ENCODE data around the gene SPAG9.

GRCh38 chr17:51124640-51125503 is 4.2 kb upstream of the SPAG9 start:
- no peak for TF ChIP-seq CTCF (IDR thresholded peaks at IDR 0.05)
- no peak for TF ChIP-seq POLR2AphosphoS5 (IDR thresholded peaks at IDR 0.05)
